HEK293 (cell line): ENCODE results near the gene CAMK1G.

Experiments
- CTCF ChIA-PET: fragments of 350-600 bp; formaldehyde crosslinking; extraction: SDS; loops from one replicate; lab custom pipeline; 2021; ENCODE audit warnings: antibody characterized with exemption; lab: Yijun Ruan, JAX
- POLR2A ChIA-PET: fragments of 300-600 bp; formaldehyde crosslinking; extraction: SDS; loops from one replicate; lab custom pipeline; 2020; ENCODE audit warnings: antibody characterized with exemption, inconsistent platforms; lab: Yijun Ruan, JAX
- H3K27ac ChIP-seq: fragments of 200-500 bp; sonication (Bioruptor generic); 2 replicates; pipeline ENCODE4 v1.5.1; 2014; ENCODE audit warnings: low read depth, low read length, control low read depth, inconsistent platforms; ENCODE audit errors: extremely low read depth
- H3K36me3 ChIP-seq, 2 experiments: fragments of 200-500 bp in 1 of 2; sonication (Bioruptor generic) in 1 of 2; 1 replicate in 1 of 2; 2 replicates in 1 of 2; pipeline ENCODE4 v1.5.1; 2014 to 2017; ENCODE audit warnings: inconsistent platforms in 2 of 2, low read length in 2 of 2; ENCODE audit not compliant: control insufficient read depth in 2 of 2, insufficient read depth in 1 of 2
- H3K4me1 ChIP-seq: fragments of 200-500 bp; sonication (Bioruptor generic); 2 replicates; pipeline ENCODE4 v1.5.1; 2014; ENCODE audit warnings: mild to moderate bottlenecking, low read length, inconsistent platforms; ENCODE audit not compliant: control insufficient read depth, insufficient read depth
- H3K4me3 ChIP-seq: 2 replicates; pipeline ENCODE4 v1.5.1; 2011; ENCODE audit warnings: low read depth, mild to moderate bottlenecking, control low read depth, low read length, moderate library complexity
- H3K9me3 ChIP-seq: fragments of 200-500 bp; sonication (Bioruptor generic); 2 replicates; pipeline ENCODE4 v1.5.1; 2014; ENCODE audit warnings: low read depth, low read length, inconsistent platforms; ENCODE audit not compliant: control insufficient read depth, insufficient read depth
- HIC1 ChIP-seq: fragments of 450-650 bp; formaldehyde crosslinking; IDR thresholded peaks from 2 replicates; pipeline ENCODE4 v1.5.1; 2016; ENCODE audit warnings: missing biosample characterization, missing genetic modification characterization
- HOXD13 ChIP-seq: sonication (generic); formaldehyde crosslinking; IDR thresholded peaks from 2 replicates; pipeline ENCODE4 v1.8.0; 2022; ENCODE audit warnings: missing genetic modification reagents, borderline replicate concordance
- KLF16 ChIP-seq: fragments of 450-650 bp; formaldehyde crosslinking; IDR thresholded peaks from 2 replicates; pipeline ENCODE4 v1.5.1; 2017; ENCODE audit warnings: missing biosample characterization, missing genetic modification characterization
- PRDM1 ChIP-seq: fragments of 450-650 bp; formaldehyde crosslinking; IDR thresholded peaks from 2 replicates; pipeline ENCODE4; 2016; ENCODE audit warnings: missing biosample characterization, missing genetic modification characterization
- WT1 ChIP-seq: fragments of 450-650 bp; formaldehyde crosslinking; IDR thresholded peaks from 2 replicates; pipeline ENCODE4 v1.5.1; 2016; ENCODE audit warnings: missing biosample characterization, missing genetic modification characterization
- ZBTB1 ChIP-seq: fragments of 450-650 bp; formaldehyde crosslinking; IDR thresholded peaks from 2 replicates; pipeline ENCODE4 v1.5.1; 2016; ENCODE audit warnings: missing biosample characterization, missing genetic modification characterization
- ZFP69B ChIP-seq: fragments of 450-650 bp; formaldehyde crosslinking; IDR thresholded peaks from 2 replicates; pipeline ENCODE4 v1.5.1; 2016; ENCODE audit warnings: missing biosample characterization, missing genetic modification characterization
- ZNF140 ChIP-seq: fragments of 450-650 bp; formaldehyde crosslinking; IDR thresholded peaks from 2 replicates; pipeline ENCODE4 v1.5.1; 2016; ENCODE audit warnings: missing biosample characterization, missing genetic modification characterization
- ZNF416 ChIP-seq: fragments of 450-650 bp; formaldehyde crosslinking; IDR thresholded peaks from 2 replicates; pipeline ENCODE4 v1.5.1; 2016; ENCODE audit warnings: missing biosample characterization, missing genetic modification characterization
- ZNF510 ChIP-seq: fragments of 450-650 bp; formaldehyde crosslinking; IDR thresholded peaks from 2 replicates; pipeline ENCODE4 v1.5.1; 2018; ENCODE audit warnings: mild to moderate bottlenecking, missing genetic modification characterization, missing biosample characterization; ENCODE audit not compliant: insufficient replicate concordance
- ZNF555 ChIP-seq: fragments of 450-650 bp; formaldehyde crosslinking; conservative IDR thresholded peaks from 2 replicates; pipeline ENCODE4 v1.5.1; 2017; ENCODE audit warnings: missing biosample characterization, mild to moderate bottlenecking, missing genetic modification characterization, inconsistent platforms
- ZNF585B ChIP-seq: fragments of 450-650 bp; formaldehyde crosslinking; IDR thresholded peaks from 2 replicates; pipeline ENCODE4 v1.5.1; 2016; ENCODE audit warnings: missing biosample characterization, missing genetic modification characterization
- ZNF76 ChIP-seq: fragments of 450-650 bp; formaldehyde crosslinking; IDR thresholded peaks from 2 replicates; pipeline ENCODE4; 2016; ENCODE audit warnings: low read depth, missing biosample characterization, missing genetic modification characterization, borderline replicate concordance
- ZNF777 ChIP-seq: fragments of 450-650 bp; formaldehyde crosslinking; IDR thresholded peaks from 2 replicates; pipeline ENCODE4 v1.5.1; 2017; ENCODE audit warnings: missing biosample characterization, missing genetic modification characterization, borderline replicate concordance
- ZNF785 ChIP-seq: fragments of 450-650 bp; formaldehyde crosslinking; IDR thresholded peaks from 2 replicates; pipeline ENCODE4 v1.5.1; 2016; ENCODE audit warnings: missing biosample characterization, missing genetic modification characterization
- ZNF792 ChIP-seq: fragments of 450-650 bp; formaldehyde crosslinking; IDR thresholded peaks from 2 replicates; pipeline ENCODE4 v1.5.1; 2016; ENCODE audit warnings: missing biosample characterization, missing genetic modification characterization
- ZNF843 ChIP-seq: fragments of 450-650 bp; formaldehyde crosslinking; IDR thresholded peaks from 2 replicates; pipeline ENCODE4 v1.5.1; 2016; ENCODE audit warnings: missing biosample characterization, missing genetic modification characterization
- TF ChIP-seq, protein P1 (sequence below): fragments of 450-650 bp; formaldehyde crosslinking; IDR thresholded peaks from 2 replicates; pipeline ENCODE4 v1.5.1; 2016; ENCODE audit warnings: missing biosample characterization, missing genetic modification characterization, borderline replicate concordance

Gene CAMK1G

GRCh38 chr1:209595028-209595427, 11.5 kb downstream of the CAMK1G start (continued):
- no peak for TF ChIP-seq ZNF510 (tag by site-specific recombination)
- no peak for TF ChIP-seq WT1 (tag by site-specific recombination)

DNA sequence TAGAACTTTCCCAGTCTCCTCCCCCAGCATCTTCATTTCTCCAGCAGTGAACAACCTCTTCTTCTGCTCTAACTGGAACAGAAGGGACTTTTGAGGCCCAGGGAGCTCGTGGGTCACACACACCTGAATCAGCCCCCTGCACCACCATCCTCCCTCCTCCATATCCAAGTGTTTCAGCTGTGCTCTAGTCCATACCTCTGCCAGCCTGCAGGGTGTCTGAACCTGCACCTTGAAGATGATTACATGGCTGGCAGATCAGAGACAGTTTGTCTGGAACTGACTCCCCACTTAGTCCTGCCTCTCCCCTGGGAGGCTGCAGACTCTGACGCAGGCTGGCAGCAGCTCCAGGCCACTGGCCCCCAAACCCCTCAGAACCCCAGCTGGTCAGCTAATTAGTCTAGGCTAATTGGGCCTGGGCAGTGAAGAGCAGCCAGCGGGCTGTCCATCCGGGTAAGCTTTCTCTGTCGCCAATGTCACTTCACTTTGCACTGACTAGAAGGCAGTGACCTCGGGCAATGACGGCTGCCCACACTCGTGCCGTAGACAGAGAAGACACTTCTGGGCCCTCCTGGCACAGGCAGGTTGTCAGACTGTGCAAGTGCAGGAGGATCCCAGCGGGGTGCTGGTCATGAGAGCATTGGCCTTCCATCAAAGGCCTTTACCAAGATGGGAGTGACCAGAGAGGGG, 12.2 kb downstream of the CAMK1G start:
- no peak overlapping the region for H3K4me3 ChIP-seq
- POLR2A ChIA-PET = no interaction called here
- TF ChIP-seq, protein P1, sequence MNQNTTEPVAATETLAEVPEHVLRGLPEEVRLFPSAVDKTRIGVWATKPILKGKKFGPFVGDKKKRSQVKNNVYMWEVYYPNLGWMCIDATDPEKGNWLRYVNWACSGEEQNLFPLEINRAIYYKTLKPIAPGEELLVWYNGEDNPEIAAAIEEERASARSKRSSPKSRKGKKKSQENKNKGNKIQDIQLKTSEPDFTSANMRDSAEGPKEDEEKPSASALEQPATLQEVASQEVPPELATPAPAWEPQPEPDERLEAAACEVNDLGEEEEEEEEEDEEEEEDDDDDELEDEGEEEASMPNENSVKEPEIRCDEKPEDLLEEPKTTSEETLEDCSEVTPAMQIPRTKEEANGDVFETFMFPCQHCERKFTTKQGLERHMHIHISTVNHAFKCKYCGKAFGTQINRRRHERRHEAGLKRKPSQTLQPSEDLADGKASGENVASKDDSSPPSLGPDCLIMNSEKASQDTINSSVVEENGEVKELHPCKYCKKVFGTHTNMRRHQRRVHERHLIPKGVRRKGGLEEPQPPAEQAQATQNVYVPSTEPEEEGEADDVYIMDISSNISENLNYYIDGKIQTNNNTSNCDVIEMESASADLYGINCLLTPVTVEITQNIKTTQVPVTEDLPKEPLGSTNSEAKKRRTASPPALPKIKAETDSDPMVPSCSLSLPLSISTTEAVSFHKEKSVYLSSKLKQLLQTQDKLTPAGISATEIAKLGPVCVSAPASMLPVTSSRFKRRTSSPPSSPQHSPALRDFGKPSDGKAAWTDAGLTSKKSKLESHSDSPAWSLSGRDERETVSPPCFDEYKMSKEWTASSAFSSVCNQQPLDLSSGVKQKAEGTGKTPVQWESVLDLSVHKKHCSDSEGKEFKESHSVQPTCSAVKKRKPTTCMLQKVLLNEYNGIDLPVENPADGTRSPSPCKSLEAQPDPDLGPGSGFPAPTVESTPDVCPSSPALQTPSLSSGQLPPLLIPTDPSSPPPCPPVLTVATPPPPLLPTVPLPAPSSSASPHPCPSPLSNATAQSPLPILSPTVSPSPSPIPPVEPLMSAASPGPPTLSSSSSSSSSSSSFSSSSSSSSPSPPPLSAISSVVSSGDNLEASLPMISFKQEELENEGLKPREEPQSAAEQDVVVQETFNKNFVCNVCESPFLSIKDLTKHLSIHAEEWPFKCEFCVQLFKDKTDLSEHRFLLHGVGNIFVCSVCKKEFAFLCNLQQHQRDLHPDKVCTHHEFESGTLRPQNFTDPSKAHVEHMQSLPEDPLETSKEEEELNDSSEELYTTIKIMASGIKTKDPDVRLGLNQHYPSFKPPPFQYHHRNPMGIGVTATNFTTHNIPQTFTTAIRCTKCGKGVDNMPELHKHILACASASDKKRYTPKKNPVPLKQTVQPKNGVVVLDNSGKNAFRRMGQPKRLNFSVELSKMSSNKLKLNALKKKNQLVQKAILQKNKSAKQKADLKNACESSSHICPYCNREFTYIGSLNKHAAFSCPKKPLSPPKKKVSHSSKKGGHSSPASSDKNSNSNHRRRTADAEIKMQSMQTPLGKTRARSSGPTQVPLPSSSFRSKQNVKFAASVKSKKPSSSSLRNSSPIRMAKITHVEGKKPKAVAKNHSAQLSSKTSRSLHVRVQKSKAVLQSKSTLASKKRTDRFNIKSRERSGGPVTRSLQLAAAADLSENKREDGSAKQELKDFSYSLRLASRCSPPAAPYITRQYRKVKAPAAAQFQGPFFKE = no peak
- TF ChIP-seq ZNF843 (no peak), ZBTB1 (tag by site-specific recombination) (no peak), ZFP69B (tag by site-specific recombination) (no peak), PRDM1 (no peak), ZNF555 (tag by site-specific recombination) (no peak), ZNF585B (tag by site-specific recombination) (no peak), ZNF777 (tag by site-specific recombination) (no peak), KLF16 (no peak), ZNF792 (tag by site-specific recombination) (no peak), WT1 (tag by site-specific recombination) (no peak), ZNF76 (no peak), ZNF416 (tag by site-specific recombination) (no peak), ZNF785 (tag by site-specific recombination) (no peak), ZNF140 (no peak), HOXD13 (CRISPR knock-in tag) (no peak), HIC1 (tag by site-specific recombination) (no peak)
- TF ChIP-seq, all 188 proteins: peak for 0
- H3K4me1 ChIP-seq = no peaks in the 10 kb centered on the region
- no peaks in the 10 kb centered on the region for H3K36me3 ChIP-seq
- CTCF ChIA-PET = interaction anchor here (0.6 to 2.7 kb wide), 5 partner anchors 10 to 249 kb away, joined by 3 to 12 read pairs (median 4); partner anchors contain the start of gene LAMB3
- no peaks in the 10 kb centered on the region for H3K9me3 ChIP-seq
- H3K27ac ChIP-seq = no peak overlapping the region
